Epithelial cell of proximal tubule (primary cell): ENCODE results near the gene DBX1. TPM values are rescaled to one million over a fixed set of nuclear protein-coding genes. Genes with fewer than 3 reads are reported as not detected.

Experiments used
- DNase-seq: peaks from one replicate; pipeline ENCODE4 v3.0.0-alpha.2; 2011; ENCODE audit warnings: low read depth
- H3K4me3 ChIP-seq: 2 replicates; pipeline ENCODE4 v1.5.1; 2011; ENCODE audit warnings: low read depth, mild to moderate bottlenecking, low read length
- total RNA-seq: library from RNA; depleted of rRNA; stranded (reverse); fragments of >200 nt; gene quantifications from 2 replicates; pipeline ENCODE4 v1.2.3, GENCODE V29; 2015
- TF ChIP-seq, protein P1 (sequence below): conservative IDR thresholded peaks from 2 replicates; pipeline ENCODE4 v1.5.1; 2012; ENCODE audit warnings: low read depth, mild to moderate bottlenecking, low read length

The DBX1 gene
- total RNA-seq, 1 donor from 2014 or later = not detected

DNA sequence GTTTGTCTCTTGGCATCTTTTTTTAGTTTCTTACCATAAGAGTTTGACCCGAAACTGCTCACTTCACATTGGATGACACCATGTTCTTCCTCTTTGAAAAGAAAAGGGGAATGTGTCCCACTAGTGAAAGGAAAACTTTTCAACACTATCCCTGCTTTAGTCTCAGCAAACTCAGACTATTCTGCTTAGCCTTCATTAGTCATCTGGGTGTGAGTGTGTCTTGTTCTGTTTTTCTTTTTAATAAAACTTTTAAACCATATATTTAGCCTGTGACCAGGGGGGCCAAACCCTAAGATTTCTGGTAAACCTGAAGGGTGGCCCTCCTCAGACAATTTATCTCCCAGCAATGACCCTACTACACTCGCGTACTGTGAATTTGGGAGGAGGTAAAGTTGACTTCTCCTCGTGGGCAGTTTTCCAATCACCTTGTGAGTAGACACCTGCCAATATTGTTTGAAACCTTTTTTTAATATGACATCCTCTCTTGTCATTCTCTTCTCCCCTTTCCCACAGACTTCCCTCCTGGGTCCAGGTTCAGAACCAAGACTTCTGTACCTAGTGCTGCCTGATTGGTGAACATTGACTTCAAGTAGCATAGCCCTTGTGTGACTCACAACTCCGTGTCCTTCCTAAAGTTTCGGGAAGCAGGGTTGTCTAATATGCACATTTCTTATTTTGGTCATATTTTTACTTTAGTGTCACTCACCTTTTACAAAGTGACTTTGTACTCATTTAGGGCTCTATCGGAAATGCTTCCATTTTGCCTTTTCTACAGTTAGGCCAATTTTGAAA, 39.9 kb downstream of the DBX1 start:
- TF ChIP-seq, protein P1, sequence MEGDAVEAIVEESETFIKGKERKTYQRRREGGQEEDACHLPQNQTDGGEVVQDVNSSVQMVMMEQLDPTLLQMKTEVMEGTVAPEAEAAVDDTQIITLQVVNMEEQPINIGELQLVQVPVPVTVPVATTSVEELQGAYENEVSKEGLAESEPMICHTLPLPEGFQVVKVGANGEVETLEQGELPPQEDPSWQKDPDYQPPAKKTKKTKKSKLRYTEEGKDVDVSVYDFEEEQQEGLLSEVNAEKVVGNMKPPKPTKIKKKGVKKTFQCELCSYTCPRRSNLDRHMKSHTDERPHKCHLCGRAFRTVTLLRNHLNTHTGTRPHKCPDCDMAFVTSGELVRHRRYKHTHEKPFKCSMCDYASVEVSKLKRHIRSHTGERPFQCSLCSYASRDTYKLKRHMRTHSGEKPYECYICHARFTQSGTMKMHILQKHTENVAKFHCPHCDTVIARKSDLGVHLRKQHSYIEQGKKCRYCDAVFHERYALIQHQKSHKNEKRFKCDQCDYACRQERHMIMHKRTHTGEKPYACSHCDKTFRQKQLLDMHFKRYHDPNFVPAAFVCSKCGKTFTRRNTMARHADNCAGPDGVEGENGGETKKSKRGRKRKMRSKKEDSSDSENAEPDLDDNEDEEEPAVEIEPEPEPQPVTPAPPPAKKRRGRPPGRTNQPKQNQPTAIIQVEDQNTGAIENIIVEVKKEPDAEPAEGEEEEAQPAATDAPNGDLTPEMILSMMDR = no peak
- DNase-seq = no peak
- no peak overlapping the region for H3K4me3 ChIP-seq

DNA sequence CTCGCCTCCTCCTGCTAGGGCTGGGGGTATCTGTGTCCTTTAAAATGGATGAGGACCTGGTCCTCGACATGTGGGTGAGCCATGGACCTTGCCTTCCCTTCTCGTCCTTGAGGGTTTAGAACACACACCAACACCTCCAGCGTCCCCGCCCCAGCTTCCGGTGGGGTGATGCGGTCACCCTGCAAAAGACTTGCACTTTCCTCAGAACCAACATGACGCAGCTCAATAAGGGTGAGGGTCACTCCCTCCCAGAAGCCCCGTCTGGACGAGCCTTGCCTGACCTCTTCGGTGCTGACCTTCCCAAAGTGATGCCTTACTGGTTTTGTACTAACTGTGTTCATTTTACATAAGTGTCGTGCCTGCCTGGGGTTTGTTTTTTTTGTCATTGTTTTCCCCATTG, 41.0 kb downstream of the DBX1 start:
- DNase-seq = no peak
- TF ChIP-seq, protein P1 = no peak
- H3K4me3 ChIP-seq = no peak overlapping the region

DNA sequence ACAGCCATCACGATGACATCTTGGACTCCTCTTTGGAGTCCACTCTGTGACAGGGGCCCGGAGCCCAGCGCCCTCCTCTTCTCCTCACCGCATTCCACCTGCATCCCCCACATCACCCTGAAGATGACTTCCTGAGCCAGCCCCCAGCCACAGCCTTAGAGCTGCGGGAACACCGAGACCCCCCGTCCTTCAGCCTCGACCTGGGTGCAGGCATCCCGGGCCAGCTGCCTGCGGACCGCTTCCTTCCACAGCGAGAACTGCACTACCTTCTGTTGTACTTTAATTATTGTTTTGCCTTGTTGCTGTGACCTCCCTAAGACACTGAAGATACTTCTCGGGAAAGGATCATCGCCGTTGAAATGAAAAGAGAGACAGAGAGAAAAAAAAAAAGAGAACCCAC, 42.1 kb downstream of the DBX1 start:
- TF ChIP-seq, protein P1 = no peak
- no peak for DNase-seq
- H3K4me3 ChIP-seq = no peak overlapping the region

DNA sequence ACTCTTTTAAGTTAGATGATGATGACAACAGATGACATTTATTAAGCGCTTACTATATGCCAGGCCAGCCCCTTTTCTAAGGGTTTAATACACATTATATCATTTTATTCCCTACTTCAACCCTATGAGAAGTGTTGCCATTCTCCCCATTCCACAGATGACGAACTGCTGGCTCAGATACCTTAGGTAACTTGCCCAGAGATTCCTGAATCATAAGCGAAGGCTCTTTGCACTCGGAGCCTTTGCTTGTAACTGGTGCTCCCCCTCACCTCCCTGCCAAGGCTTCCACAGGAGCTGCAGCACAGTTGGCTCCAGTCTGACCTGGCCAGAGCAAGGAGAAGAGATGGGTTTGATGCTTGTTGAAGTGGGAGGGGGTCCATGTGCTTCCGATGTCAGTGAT, 43.0 kb downstream of the DBX1 start:
- DNase-seq = no peak
- no peak overlapping the region for H3K4me3 ChIP-seq
- TF ChIP-seq, protein P1 = no peak

DNA sequence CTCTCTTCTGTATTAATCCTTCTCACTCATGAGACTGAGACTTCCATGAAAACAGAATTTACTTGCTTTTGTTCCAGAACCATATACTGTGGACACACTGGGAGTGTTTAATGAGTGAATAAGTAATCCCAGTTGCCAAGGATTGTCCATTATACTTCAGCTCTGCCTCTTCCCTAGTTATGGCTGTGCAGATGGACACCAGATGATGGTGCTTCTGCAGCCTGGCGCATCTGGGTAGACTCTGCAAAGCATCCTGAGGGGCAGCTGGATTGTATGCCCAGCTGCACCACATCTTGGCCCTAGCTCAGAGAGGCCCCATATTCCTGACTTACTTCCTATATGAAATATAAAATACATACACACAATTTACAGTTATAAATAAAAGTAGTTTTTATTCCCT, 43.5 kb downstream of the DBX1 start:
- TF ChIP-seq, protein P1 = no peak
- DNase-seq = no peak
- H3K4me3 ChIP-seq = no peak overlapping the region

DNA sequence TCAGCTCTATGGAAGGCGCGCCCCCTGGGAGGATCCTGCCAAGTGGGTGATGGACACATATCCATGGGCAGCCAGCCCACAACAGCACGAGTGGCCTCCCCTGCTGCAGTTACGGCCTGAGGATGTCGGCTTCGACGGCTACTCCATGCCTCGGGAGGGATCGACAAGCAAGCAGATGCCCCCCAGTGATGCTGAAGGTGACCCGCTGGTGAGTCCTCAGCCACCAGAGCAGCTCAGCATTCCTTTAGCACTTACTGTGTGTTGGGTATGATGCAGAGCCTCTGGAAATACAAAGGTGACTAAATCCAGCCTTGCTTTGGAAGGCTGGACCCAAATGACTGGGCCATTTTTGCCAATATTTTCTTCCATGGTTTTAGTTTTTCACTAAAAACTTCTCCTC, 45.7 kb downstream of the DBX1 start:
- DNase-seq = no peak
- TF ChIP-seq, protein P1 = no peak
- no peak overlapping the region for H3K4me3 ChIP-seq

DNA sequence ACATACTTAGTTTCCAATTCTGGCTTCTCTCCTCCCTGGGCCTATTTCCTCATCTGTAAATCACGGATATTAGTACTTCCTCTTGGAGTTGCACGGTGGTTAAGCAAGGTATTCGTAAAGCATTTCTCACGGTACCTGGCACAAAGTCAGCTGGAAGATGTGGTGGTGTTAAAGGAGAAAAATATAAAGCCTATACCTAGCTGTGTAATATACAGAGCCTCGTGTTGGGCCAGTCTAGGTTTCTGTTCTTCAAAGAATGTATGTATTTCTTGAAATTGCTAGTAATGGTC, 47.2 kb downstream of the DBX1 start:
- no peak overlapping the region for H3K4me3 ChIP-seq
- DNase-seq = peak; percentile 83
- TF ChIP-seq, protein P1 = no peak
